GM12892 (cell line): Measurements from ENCODE around the gene GON7.
"Not testable (repeated sequence)": the region's sequence is repeated elsewhere in the genome, so short reads cannot be mapped to it uniquely, and the experiment has no call there.

Experiments
- DNase-seq: peaks from one replicate; pipeline ENCODE4 v3.0.0; 2011; ENCODE audit not compliant: insufficient read length
- FAIRE-seq: peaks from 2 replicates; lab custom pipeline; 2011; peaks lifted over from hg19 to GRCh38; lab: Jason Lieb, UNC
- POLR2A ChIP-seq: IDR thresholded peaks from 2 replicates; pipeline ENCODE4 v1.6.1; 2011; ENCODE audit warnings: low read depth, low read length, control low read depth
- POLR2AphosphoS5 ChIP-seq: IDR thresholded peaks from 2 replicates; pipeline ENCODE4 v1.6.1; 2011; ENCODE audit warnings: low read depth, low read length, control low read depth
- TAF1 ChIP-seq: IDR thresholded peaks from 2 replicates; pipeline ENCODE4 v1.6.1; 2011; ENCODE audit warnings: low read depth, mild to moderate bottlenecking, control low read depth, low read length, borderline replicate concordance

GON7 gene

GRCh38 chr14:93163564-93163963 is 43.3 kb downstream of the GON7 start:
- FAIRE-seq, result no peak

GRCh38 chr14:93161411-93161940 is 45.4 kb downstream of the GON7 start:
- no peak for DNase-seq
- no peak for FAIRE-seq
- TF ChIP-seq POLR2AphosphoS5 (no peak), POLR2A (no peak), TAF1 (no peak)

More at GRCh38 chr14:93163564-93163963, 43.3 kb downstream of the GON7 start:
- DNase-seq, result no peak
- no peak for TF ChIP-seq POLR2A

- FAIRE-seq (no peak), DNase-seq (no peak)
- TF ChIP-seq TAF1 (no peak), POLR2A (no peak), POLR2AphosphoS5 (no peak)
Measured at GRCh38 chr14:93160353-93160801, 46.5 kb downstream of the GON7 start.

GRCh38 chr14:93159625-93160352 is 47.1 kb downstream of the GON7 start:
- FAIRE-seq, DNase-seq: not testable (repeated sequence)

DNA sequence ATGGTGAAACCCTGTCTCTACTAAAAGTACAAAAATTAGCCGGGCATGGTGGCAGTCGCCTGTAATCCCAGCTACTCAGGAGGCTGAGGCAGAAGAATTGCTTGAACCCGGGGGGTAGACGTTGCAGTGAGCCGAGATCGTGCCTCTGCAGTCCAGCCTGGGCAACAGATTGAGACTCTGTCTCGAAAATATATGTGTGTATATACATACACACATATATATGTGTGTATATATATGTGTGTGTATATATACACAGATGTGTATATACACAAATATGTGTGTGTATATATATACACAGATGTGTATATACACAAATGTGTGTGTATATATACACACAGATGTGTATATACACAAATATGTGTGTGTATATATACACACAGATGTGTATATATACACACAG is 48.5 kb downstream of the GON7 start:
- FAIRE-seq, DNase-seq: not testable (repeated sequence)

DNA sequence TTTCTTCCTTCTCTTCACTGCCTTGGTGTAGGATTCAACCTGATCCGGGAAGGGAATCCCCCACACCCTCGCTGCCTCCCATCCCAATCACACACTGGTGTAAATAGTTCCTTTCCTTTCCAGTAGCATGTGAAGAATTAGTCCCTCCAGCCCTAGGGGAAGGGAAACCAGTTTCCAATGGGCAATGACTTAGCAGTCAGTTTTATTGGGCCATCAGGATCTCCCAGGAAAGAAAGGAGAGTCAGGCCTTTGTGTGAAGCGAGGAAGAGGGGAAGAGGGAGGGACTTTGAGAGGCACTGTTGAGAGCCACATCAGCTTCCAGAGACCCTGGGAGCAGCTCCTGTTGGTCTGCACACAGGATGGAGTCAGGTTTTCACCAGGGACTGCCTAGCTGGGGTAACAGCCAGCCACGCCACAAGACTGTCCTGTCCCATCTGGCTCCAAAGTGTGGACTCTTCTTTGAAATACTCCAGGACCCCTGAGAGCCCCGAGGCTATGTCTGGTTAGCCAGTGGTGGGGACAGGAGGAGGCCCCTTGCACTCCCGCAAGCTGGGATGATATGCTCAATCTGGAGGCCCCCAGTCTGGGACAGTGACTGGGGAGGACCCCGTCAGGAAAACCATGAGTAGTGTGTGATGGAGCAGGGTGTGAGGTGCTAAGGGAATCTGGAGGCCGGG is 50.0 kb downstream of the GON7 start:
- TF ChIP-seq TAF1 (no peak), POLR2A (no peak), POLR2AphosphoS5 (no peak)
- DNase-seq (no peak), FAIRE-seq (no peak)

- no peak for DNase-seq
- no peak for FAIRE-seq
- TF ChIP-seq TAF1, result no peak
Measured at GRCh38 chr14:93155667-93156066, 51.2 kb downstream of the GON7 start.

- TF ChIP-seq POLR2A (no peak), POLR2AphosphoS5 (no peak), TAF1 (no peak)
- no peak for DNase-seq
Measured at GRCh38 chr14:93153121-93153520, 53.7 kb downstream of the GON7 start.

More at GRCh38 chr14:93153121-93153520, 53.7 kb downstream of the GON7 start:
- no peak for FAIRE-seq
